ENCODE measurements around the gene OST4.

- TF ChIP-seq CTCF (conservative IDR thresholded peaks at IDR 0.05) (no peak), EZH2 (IDR thresholded peaks at IDR 0.05; ENCODE audit: low read depth) (no peak)
Measured at GRCh38 chr2:27080603-27080936, 9.1 kb upstream of the OST4 start.

Data from PC-9 (cell line).